ENCODE measurements around the gene UNK.

GRCh38 chr17:75843577-75844529, 59.2 kb downstream of the UNK start, which contains the start of gene UNC13D:
- TF ChIP-seq POLR2A (IDR thresholded peaks at IDR 0.05; ENCODE audit: low read depth, low read length): peak; percentile 52; the same call in 1 of the 2 replicates
- TF ChIP-seq TAF1 (IDR thresholded peaks at IDR 0.05; ENCODE audit: borderline replicate concordance, low read depth, low read length): no peak
- 0 out of 2 replicates have a peak, but pooled peaks have one; percentile 40 for TF ChIP-seq POLR2AphosphoS5 (IDR thresholded peaks at IDR 0.05; ENCODE audit: low read depth, low read length)

Measured in GM12892 (cell line).